Kidney tubule cell (primary cell): ENCODE measurements around the gene CAMP.
A peak's percentile ranks its signal among the peaks of the same experiment; 100 is the strongest.
"Not testable (repeated sequence)": the region's sequence is repeated elsewhere in the genome, so short reads cannot be mapped to it uniquely, and the experiment has no call there.

Experiments used
- DNase-seq: peaks from one replicate; pipeline ENCODE4 v3.0.0-alpha.2; 2018; ENCODE audit warnings: low spot score

The CAMP gene

DNA sequence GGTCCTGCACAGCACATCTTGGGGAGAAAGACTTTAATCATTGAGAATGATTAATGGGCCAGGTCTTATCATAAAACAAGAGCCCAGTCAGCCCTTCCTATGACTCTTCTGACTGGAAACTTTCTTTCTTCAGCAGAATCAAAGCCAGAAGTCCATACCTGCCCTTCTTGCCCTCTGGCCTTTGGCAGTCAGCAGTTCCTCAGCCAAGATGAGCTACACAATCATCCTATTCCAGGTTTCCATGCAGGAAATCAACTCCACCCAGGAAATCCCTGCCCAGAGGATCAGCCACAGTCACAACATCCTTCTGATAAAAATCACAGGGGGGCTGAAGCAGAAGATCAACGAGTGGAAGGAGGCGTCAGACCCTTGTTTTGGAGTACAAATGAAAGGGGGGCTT, 44.5 kb downstream of the CAMP start:
- DNase-seq = no peak

DNA sequence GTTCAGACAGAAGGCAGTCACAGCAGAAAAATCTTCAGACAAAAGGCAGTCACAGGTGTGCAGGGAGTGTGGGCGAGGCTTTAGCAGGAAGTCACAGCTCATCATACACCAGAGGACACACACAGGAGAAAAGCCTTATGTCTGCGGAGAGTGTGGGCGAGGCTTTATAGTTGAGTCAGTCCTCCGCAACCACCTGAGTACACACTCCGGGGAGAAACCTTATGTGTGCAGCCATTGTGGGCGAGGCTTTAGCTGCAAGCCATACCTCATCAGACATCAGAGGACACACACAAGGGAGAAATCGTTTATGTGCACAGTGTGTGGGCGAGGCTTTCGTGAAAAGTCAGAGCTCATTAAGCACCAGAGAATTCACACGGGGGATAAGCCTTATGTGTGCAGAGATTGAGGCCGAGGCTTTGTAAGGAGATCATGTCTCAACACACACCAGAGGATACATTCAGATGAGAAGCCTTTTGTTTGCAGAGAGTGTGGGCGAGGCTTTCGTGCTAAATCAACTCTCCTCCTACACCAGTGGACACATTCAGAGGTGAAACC, 45.2 kb downstream of the CAMP start:
- DNase-seq = peak; percentile 29

DNA sequence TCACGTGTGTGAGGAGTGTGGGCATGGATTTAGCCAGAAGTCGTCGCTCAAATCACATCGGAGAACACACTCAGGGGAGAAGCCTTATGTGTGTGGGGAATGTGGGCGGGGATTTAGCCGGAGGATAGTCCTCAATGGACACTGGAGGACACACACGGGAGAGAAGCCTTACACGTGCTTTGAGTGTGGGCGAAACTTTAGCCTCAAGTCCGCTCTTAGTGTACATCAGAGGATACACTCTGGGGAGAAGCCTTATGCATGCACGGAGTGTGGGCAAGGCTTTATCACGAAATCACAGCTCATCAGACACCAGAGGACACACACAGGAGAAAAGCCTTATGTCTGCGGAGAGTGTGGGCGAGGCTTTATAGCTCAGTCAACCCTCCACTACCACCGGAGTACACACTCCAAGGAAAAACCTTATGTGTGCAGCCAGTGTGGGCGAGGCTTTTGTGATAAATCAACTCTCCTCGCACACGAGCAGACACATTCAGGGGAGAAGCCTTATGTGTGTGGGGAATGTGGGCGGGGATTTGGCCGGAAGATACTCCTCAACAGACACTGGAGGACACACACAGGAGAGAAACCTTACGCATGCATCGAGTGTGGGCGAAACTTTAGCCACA, 45.8 kb downstream of the CAMP start:
- no peak for DNase-seq

DNA sequence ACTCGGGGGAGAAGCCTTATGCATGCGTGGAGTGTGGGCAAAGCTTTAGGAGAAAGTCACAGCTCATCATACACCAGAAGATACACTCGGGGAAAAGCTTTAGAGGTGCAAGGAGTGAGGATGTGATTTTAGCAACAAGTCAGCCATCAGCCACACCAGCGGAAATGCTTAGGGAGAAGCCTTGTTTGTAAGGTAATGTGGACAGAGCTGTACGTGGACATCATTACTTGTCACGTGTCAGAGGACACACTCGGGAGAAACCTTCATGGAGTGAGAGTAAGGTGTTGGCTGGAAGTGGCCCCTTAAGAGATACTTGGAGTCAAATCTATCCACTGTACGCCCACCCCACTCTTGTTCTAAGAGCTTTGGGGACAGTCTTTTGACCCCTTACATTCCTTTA, 46.3 kb downstream of the CAMP start:
- DNase-seq = no peak

DNA sequence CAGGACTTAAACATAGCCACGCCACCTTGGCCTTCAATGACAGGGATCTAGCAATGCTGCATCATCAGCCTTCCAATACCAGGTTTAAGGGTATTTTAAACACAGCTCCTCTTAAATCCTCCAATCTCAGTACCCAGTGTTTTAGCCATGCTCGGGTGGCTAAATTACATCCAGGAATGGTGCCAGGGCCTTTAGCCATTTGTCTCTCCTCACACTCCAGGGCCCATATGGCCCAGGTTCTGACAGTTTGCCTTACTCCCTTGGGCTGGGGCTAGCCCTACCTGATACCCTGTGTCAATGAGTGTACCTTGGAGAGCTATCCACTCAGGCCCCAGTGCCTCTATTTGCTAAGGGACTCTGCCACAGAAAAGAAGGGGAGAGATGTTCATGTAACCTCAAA, 47.0 kb downstream of the CAMP start:
- no peak for DNase-seq

DNA sequence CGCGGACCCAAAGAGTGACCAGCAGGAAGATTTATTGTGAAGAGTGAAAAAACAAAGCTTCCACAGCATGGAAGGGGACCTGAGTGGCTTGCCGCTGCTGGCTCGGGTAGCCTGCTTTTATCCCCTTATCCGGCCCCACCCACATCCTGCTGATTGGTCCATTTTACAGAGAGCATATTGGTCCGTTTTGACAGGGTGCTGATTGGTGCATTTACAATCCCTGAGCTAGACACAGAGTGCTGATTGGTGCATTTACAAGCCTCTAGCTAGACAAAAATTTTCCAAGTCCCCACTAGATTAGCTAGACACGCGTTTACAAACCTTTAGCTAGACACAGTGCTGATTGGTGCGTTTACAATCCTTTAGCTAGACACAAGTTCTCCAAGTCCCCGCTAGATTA, 47.9 kb downstream of the CAMP start:
- DNase-seq = not testable (repeated sequence)

DNA sequence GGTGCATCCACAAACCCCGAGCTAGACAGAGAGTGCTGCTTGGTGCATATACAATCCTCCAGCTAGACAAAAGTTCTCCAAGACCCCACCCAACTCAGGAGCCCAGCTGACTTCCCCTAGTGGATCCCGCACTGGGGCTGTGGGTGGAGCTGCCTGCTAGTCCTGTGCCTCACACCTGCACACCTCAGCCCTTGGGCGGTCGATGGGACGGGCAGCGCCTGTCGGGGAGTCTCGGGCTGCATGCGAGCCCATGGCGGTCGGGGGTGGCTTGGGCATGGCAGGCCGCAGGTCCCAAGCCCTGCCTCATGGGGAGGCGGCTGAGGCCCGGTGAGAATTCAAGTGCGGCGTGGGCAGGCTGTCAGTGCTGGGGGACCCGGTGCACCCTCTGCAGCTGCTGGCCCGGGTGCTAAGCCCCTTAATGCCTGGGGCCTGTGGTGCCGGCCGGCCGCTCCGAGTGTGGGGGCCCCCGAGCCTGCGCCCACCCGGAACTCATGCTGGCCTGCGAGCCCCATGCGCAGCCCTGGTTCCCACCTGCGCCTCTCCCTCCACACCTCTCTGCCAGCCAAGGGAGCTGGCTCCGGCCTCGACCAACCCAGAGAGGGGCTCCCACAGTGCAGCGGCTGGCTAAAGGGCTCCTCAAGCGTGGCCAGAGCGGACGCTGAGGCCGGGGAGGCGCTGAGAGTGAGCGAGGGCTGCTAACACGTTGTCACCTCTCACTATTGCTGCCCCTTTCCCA, 48.6 kb downstream of the CAMP start:
- DNase-seq = no peak

DNA sequence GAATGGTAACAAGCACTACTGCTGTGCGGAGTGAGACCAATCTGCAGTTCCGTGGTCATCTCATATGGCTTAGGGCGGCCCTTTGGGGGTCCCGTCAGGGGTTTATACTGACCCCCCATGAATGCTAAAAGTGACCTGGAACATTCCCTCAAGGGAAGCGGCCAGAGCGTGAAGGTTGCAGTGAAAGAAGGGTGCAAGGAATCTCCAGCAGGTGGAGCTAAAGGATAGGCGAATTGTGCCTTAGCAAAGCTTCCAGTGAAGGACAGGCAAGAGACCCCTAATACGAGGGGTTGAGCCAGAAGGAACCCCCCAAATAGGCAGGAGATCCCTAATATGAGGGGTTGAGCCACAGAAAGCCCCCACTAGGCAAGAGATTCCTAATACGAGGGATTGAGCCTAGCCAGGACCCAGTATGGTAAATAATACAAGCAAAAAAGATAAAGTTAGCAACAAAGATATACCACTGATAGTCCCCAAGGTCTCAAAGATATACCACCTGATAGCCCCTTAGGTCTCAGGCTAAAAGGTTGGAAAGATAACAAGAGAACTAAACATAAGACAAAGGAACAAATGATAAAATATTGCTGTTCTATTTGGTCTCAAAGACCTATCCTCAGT, 50.4 kb downstream of the CAMP start:
- peak; percentile 66 for DNase-seq

DNA sequence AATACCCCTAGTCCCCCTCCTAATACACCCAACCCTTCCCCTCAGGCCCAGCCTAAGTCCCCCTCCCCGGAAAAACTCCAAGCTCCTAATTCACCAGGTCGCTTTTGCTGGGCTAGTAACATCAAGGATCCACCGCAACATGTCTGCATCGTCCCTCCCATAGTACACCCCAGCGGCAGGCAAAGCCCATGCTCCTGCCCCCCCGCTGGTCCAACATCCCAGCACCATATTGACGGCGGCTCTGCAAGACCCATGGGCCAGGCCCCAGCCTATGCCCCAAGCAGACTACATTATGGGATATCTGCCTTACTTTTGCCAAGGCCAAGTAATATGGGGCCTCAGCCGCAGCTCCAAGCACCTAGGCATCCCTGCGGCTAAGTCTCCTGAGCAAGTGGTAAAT, 51.2 kb downstream of the CAMP start:
- DNase-seq = no peak
